ENCODE results near the gene PCNX3. TPM values are rescaled to one million over a fixed set of nuclear protein-coding genes. Genes with fewer than 3 reads are reported as not detected.

Gene PCNX3
- total RNA-seq, 3 donors from 2014 or later, result 42.5 to 53.4 (median 47.5) TPM

- Histone ChIP-seq H3K4me1 (ENCODE audit: low read depth) (no peaks in the 10 kb centered on the region), H3K4me3 (no peak overlapping the region), H3K9me3 (no peaks in the 10 kb centered on the region), H3K36me3 (ENCODE audit: low read depth) (peaks cover 7% of the 10 kb centered on the region)
- peak; percentile 41 for TF ChIP-seq CTCF (IDR thresholded peaks at IDR 0.05)
- ATAC-seq (peak; percentile 84), DNase-seq (peak in 2 of 3 donors; percentile 75 to 77)
- intact Hi-C loops (cut with DNase I, micrococcal nuclease), result no loop called here
These were observed 10.2 kb downstream of the PCNX3 start for GRCh38 chr11:65625628-65626342.

GRCh38 chr11:65627202-65627601 lies 11.6 kb downstream of the PCNX3 start:
- intact Hi-C loops (cut with DNase I, micrococcal nuclease), result no loop called here
- no peaks in the 10 kb centered on the region for H3K4me1 ChIP-seq (ENCODE audit: low read depth)

GRCh38 chr11:65629579-65629978 lies 14.0 kb downstream of the PCNX3 start:
- no peak for ATAC-seq
- H3K4me3 ChIP-seq, result no peak overlapping the region
- DNase-seq, result no peak
- no peaks in the 10 kb centered on the region for H3K9me3 ChIP-seq
- no peaks in the 10 kb centered on the region for H3K4me1 ChIP-seq (ENCODE audit: low read depth)
- intact Hi-C loops (cut with DNase I, micrococcal nuclease), result no loop called here
- H3K36me3 ChIP-seq (ENCODE audit: low read depth), result peaks cover 7% of the 10 kb centered on the region
- TF ChIP-seq CTCF (IDR thresholded peaks at IDR 0.05), result no peak

More at GRCh38 chr11:65627202-65627601, 11.6 kb downstream of the PCNX3 start:
- DNase-seq (no peak), ATAC-seq (no peak)
- TF ChIP-seq CTCF (IDR thresholded peaks at IDR 0.05), result no peak
- Histone ChIP-seq H3K9me3 (no peaks in the 10 kb centered on the region), H3K4me3 (no peak overlapping the region), H3K36me3 (ENCODE audit: low read depth) (peaks cover 7% of the 10 kb centered on the region)

GRCh38 chr11:65630215-65630614 lies 14.6 kb downstream of the PCNX3 start:
- intact Hi-C loops (cut with DNase I, micrococcal nuclease), result no loop called here
- peaks cover 7% of the 10 kb centered on the region for H3K36me3 ChIP-seq (ENCODE audit: low read depth)
- DNase-seq, result no peak

GRCh38 chr11:65633390-65634108 lies 18.0 kb downstream of the PCNX3 start:
- ATAC-seq (no peak), DNase-seq (no peak)
- intact Hi-C loops (cut with DNase I, micrococcal nuclease), result no loop called here
- Histone ChIP-seq H3K9me3 (no peaks in the 10 kb centered on the region), H3K4me3 (no peak overlapping the region), H3K36me3 (ENCODE audit: low read depth) (peaks cover 7% of the 10 kb centered on the region), H3K4me1 (ENCODE audit: low read depth) (peaks cover 4% of the 10 kb centered on the region)
- no peak for TF ChIP-seq CTCF (IDR thresholded peaks at IDR 0.05)

More at GRCh38 chr11:65630215-65630614, 14.6 kb downstream of the PCNX3 start:
- TF ChIP-seq CTCF (IDR thresholded peaks at IDR 0.05), result no peak
- Histone ChIP-seq H3K4me1 (ENCODE audit: low read depth) (no peaks in the 10 kb centered on the region), H3K9me3 (no peaks in the 10 kb centered on the region), H3K4me3 (no peak overlapping the region)
- ATAC-seq, result no peak
